Pancreas (tissue), 10 donors: ENCODE data around the gene CLSTN2. TPM values are rescaled to one million over a fixed set of nuclear protein-coding genes. Genes with fewer than 3 reads are reported as not detected.

Experiments used
- ATAC-seq, 4 donors: fragments of 200-7000 bp; cut with Tn5 transposase; one replicate each; pipeline versions ENCODE4 v1.8.0 to v1.9.1; 2020; ENCODE audit warnings: mild to moderate bottlenecking in 4 of 4, moderate library complexity in 4 of 4
- DNase-seq, 6 donors: peaks; one replicate each; pipeline ENCODE4 v3.0.0-alpha.2; 2020
- FAIRE-seq: peaks from 2 replicates; lab custom pipeline; 2012; peaks lifted over from hg19 to GRCh38; lab: Jason Lieb, UNC
- H3K27ac ChIP-seq, 4 donors: fragments of 200-600 bp; sonication (generic); 1 replicate in 3 of 4; 2 replicates in 1 of 4; pipeline versions ENCODE4 v1.5.0 to v1.8.0; 2020
- H3K27me3 ChIP-seq, 4 donors: fragments of 200-600 bp; one replicate each; pipeline ENCODE4 v1.8.0; 2021
- H3K36me3 ChIP-seq, 3 donors: fragments of 200-600 bp; sonication (generic) in 1 of 3; one replicate each; pipeline versions ENCODE4 v1.5.0 to v1.8.0; 2020 to 2021
- H3K4me1 ChIP-seq, 3 donors: fragments of 200-600 bp; one replicate each; pipeline ENCODE4 v1.8.0; 2021
- H3K4me3 ChIP-seq, 4 donors: fragments of 200-600 bp; sonication (generic) in 2 of 4; one replicate each; pipeline versions ENCODE4 v1.5.0 to v1.8.0; 2020 to 2021
- H3K9me3 ChIP-seq, 4 donors: fragments of 200-600 bp; one replicate each; pipeline ENCODE4 v1.8.0; 2021
- CTCF ChIP-seq, 4 donors: fragments of 200-600 bp; sonication (generic) in 3 of 4; IDR thresholded peaks; one replicate each; pipeline versions ENCODE4 v1.5.0 to v1.8.0; 2021; ENCODE audit warnings: antibody characterized with exemption in 4 of 4
- WGBS, 2 donors: extraction: QIAGEN DNeasy Blood & Tissue Kit; methylation state at CpG; one replicate each; pipeline ENCODE4 v1.1.7; 2013; 5-methylcytosine and 5-hydroxymethylcytosine counted together
- intact Hi-C, 3 donors: fragments of 100-400 bp; cut with DNase I; formaldehyde crosslinking; loops; one replicate each; pipeline versions ENCODE4 v1.11.1 to v1.14.2; 2022
- polyA plus RNA-seq, 2 donors: library from polyadenylated mRNA; stranded (reverse); fragments of 200-250 nt; gene quantifications; one replicate each; pipeline ENCODE4 v1.2.3, GENCODE V29; 2013
- total RNA-seq, 6 donors: library from RNA; stranded (reverse); fragmentation: NEBNext Ultra II Directional in 4 of 6; extraction: Animal tissue kit (Norgen Biotek cat#: 25700) in 4 of 6; gene quantifications; one replicate each; pipeline versions ENCODE4 v1.2.1 to v1.2.4, GENCODE V29; 2021 to 2023
- donor health status: healthy with polysubstance abuse.
- donor health status: DM: no; HTN: no; CAD: no; lungs with moderate emphysema.
- donor health status: DM: no; HTN: no; CAD: no.
- donor health status: control.
- donor health status: control.
- donor health status: Bipolar disorder and iron deficiency.
- donor health status: DM: yes; HTN: yes; CAD: no.
- donor health status: DM: no; HTN: no; CAD: no.
- donor health status: DM: no; HTN: no; CAD: no.
- donor health status: DM: yes; HTN: yes; CAD: no.

CLSTN2 gene
- total and polyA plus RNA-seq, 8 donors, result 0.65 to 9.3 (median 2.9) TPM

- 62 to 69% methylated on average over 5 of the region's 5 CpGs for WGBS, 2 donors
- no peak for TF ChIP-seq CTCF (IDR thresholded peaks at IDR 0.05)
- DNase-seq, result no peak
- Histone ChIP-seq H3K27ac (no peak overlapping the region), H3K4me1 (no peaks in the 10 kb centered on the region), H3K9me3 (no peaks in the 10 kb centered on the region), H3K4me3 (no peak overlapping the region), H3K36me3 (no peaks in the 10 kb centered on the region), H3K27me3 (no peaks in the 10 kb centered on the region)
- no peak for FAIRE-seq
- no peak for ATAC-seq
- intact Hi-C loops, result no loop called here
Observed at GRCh38 chr3:140576449-140576848, 641.5 kb downstream of the CLSTN2 start.

GRCh38 chr3:140577911-140578310 lies 642.9 kb downstream of the CLSTN2 start:
- TF ChIP-seq CTCF (IDR thresholded peaks at IDR 0.05), result no peak
- no peak for DNase-seq
- 70 to 84% methylated on average over 4 of the region's 4 CpGs for WGBS, 2 donors
- H3K9me3 ChIP-seq, result no peaks in the 10 kb centered on the region
- H3K36me3 ChIP-seq, result no peaks in the 10 kb centered on the region
- ATAC-seq, result no peak
- no peak for FAIRE-seq
- H3K27ac ChIP-seq, result no peak overlapping the region
- no peaks in the 10 kb centered on the region for H3K4me1 ChIP-seq
- intact Hi-C loops, result no loop called here
- H3K4me3 ChIP-seq, result no peak overlapping the region
- H3K27me3 ChIP-seq, result no peaks in the 10 kb centered on the region

- DNase-seq, result no peak
- intact Hi-C loops, result no loop called here
- no peak overlapping the region for H3K27ac ChIP-seq
- H3K36me3 ChIP-seq, result no peaks in the 10 kb centered on the region
- no peak overlapping the region for H3K4me3 ChIP-seq
- no peaks in the 10 kb centered on the region for H3K4me1 ChIP-seq
- no peak for ATAC-seq
- no peak for FAIRE-seq
- H3K27me3 ChIP-seq, result no peaks in the 10 kb centered on the region
- TF ChIP-seq CTCF (IDR thresholded peaks at IDR 0.05), result no peak
- H3K9me3 ChIP-seq, result no peaks in the 10 kb centered on the region
Observed at GRCh38 chr3:140579260-140579659, 644.3 kb downstream of the CLSTN2 start.

GRCh38 chr3:140580746-140581145 lies 645.8 kb downstream of the CLSTN2 start:
- H3K4me3 ChIP-seq, result no peak overlapping the region
- ATAC-seq (no peak), FAIRE-seq (no peak), DNase-seq (no peak)
- 52 to 75% methylated on average over 1 of the region's 1 CpG for WGBS, 2 donors
- TF ChIP-seq CTCF (IDR thresholded peaks at IDR 0.05), result no peak
- no peaks in the 10 kb centered on the region for H3K27me3 ChIP-seq
- H3K36me3 ChIP-seq, result no peaks in the 10 kb centered on the region
- intact Hi-C loops, result no loop called here
- H3K9me3 ChIP-seq, result no peaks in the 10 kb centered on the region
- no peaks in the 10 kb centered on the region for H3K4me1 ChIP-seq
- H3K27ac ChIP-seq, result no peak overlapping the region

GRCh38 chr3:140584549-140584948 lies 649.6 kb downstream of the CLSTN2 start:
- WGBS, 2 donors, result 9 to 10% methylated on average over 1 of the region's 1 CpG

More at GRCh38 chr3:140584549-140584948, 649.6 kb downstream of the CLSTN2 start:
- no peak overlapping the region for H3K4me3 ChIP-seq
- DNase-seq (no peak), FAIRE-seq (no peak), ATAC-seq (no peak)
- H3K9me3 ChIP-seq, result no peaks in the 10 kb centered on the region
- no peaks in the 10 kb centered on the region for H3K36me3 ChIP-seq
- H3K27me3 ChIP-seq, result no peaks in the 10 kb centered on the region
- intact Hi-C loops, result no loop called here
- no peak overlapping the region for H3K27ac ChIP-seq
- no peak for TF ChIP-seq CTCF (IDR thresholded peaks at IDR 0.05)
- H3K4me1 ChIP-seq, result no peaks in the 10 kb centered on the region
